GM12878 (cell line): Measurements from ENCODE around the gene LDLR. TPM values are rescaled to one million over a fixed set of nuclear protein-coding genes. Genes with fewer than 3 reads are reported as not detected.
A peak's percentile ranks its signal among the peaks of the same experiment; 100 is the strongest.

Source experiments
- ATAC-seq: fragments of 200-7000 bp; cut with Tn5 transposase; 3 replicates; pipeline ENCODE4 v1.9.1; 2020; ENCODE audit warnings: mild to moderate bottlenecking, moderate library complexity
- BruUV-seq: library from RNA; stranded (reverse); fragments of 400-500 nt; replicated peaks from 2 replicates; lab custom pipeline; 2021; lab: Mats Ljungman, UMichigan
- CTCF ChIA-PET: fragments of 300-600 bp; sonication (Branson Sonifier 250); formaldehyde crosslinking; extraction: SDS; loops from one replicate; lab custom pipeline; 2021; ENCODE audit warnings: inconsistent platforms; lab: Yijun Ruan, JAX
- POLR2A ChIA-PET: fragments of 350-600 bp; formaldehyde crosslinking; extraction: SDS; loops from one replicate; lab custom pipeline; 2021; ENCODE audit warnings: inconsistent platforms; lab: Charles Lee
- RAD21 ChIA-PET: fragments of 300-600 bp; sonication (Branson Sonifier 250); formaldehyde crosslinking; loops from one replicate; lab custom pipeline; 2023; ENCODE audit warnings: antibody characterized with exemption; ENCODE audit not compliant: unreplicated experiment; lab: Charles Lee
- SMC1A ChIA-PET: fragments of 300-600 bp; sonication (Branson Sonifier 250); formaldehyde crosslinking; loops from one replicate; lab custom pipeline; 2023; ENCODE audit not compliant: unreplicated experiment, uncharacterized antibody; lab: Charles Lee
- DNase-seq: peaks from one replicate; pipeline ENCODE4 v3.0.0-alpha.2; 2011; ENCODE audit warnings: low read depth, low spot score
- FAIRE-seq: peaks from 3 replicates; lab custom pipeline; 2011; peaks lifted over from hg19 to GRCh38; lab: Jason Lieb, UNC
- H2AFZ ChIP-seq: 2 replicates; pipeline ENCODE4 v1.6.0; 2011; ENCODE audit warnings: low read depth, low read length, control low read depth; ENCODE audit not compliant: control insufficient read depth
- H3K27ac ChIP-seq: 2 replicates; pipeline ENCODE4 v1.5.1; 2011; ENCODE audit warnings: control low read depth; ENCODE audit not compliant: control insufficient read depth, insufficient read depth
- H3K27me3 ChIP-seq, 2 experiments: replicated peaks in 1 of 2; 2 replicates each; pipeline versions ENCODE4 v1.6.0 to v1.6.1; 2011; ENCODE audit warnings: low read length in 1 of 2; ENCODE audit not compliant: control insufficient read depth in 2 of 2, insufficient read depth in 2 of 2
- H3K36me3 ChIP-seq, 2 experiments: 2 replicates each; pipeline ENCODE4 v1.5.1; 2011; ENCODE audit warnings: low read length in 1 of 2; ENCODE audit not compliant: control insufficient read depth in 2 of 2, insufficient read depth in 2 of 2
- H3K4me1 ChIP-seq: 2 replicates; pipeline ENCODE4 v1.6.1; 2011; ENCODE audit warnings: mild to moderate bottlenecking, low read length, moderate library complexity, mixed read lengths; ENCODE audit not compliant: control insufficient read depth, insufficient read depth
- H3K4me2 ChIP-seq: 2 replicates; pipeline ENCODE4 v1.6.0; 2011; ENCODE audit warnings: control low read depth; ENCODE audit not compliant: control insufficient read depth, insufficient read depth
- H3K4me3 ChIP-seq: fragments of 200-600 bp; sonication (generic); 2 replicates; pipeline ENCODE4 v1.5.1; 2016
- H3K79me2 ChIP-seq: 2 replicates; pipeline ENCODE4 v1.6.0; 2011; ENCODE audit warnings: low read length; ENCODE audit not compliant: control insufficient read depth, insufficient read depth
- H3K9ac ChIP-seq: 2 replicates; pipeline ENCODE4 v1.8.0; 2011; ENCODE audit warnings: low read length, control low read depth, mixed read lengths; ENCODE audit not compliant: control insufficient read depth, insufficient read depth
- H3K9me3 ChIP-seq: replicated peaks from 3 replicates; pipeline ENCODE4 v1.5.1; 2011; ENCODE audit warnings: mild to moderate bottlenecking, low read length; ENCODE audit not compliant: control insufficient read depth, insufficient read depth
- H4K20me1 ChIP-seq: 2 replicates; pipeline ENCODE4 v1.6.0; 2011; ENCODE audit not compliant: control insufficient read depth, insufficient read depth
- ATF7 ChIP-seq: fragments of 450-650 bp; IDR thresholded peaks from 2 replicates; pipeline ENCODE4 v1.6.1; 2016; ENCODE audit warnings: low read depth, mild to moderate bottlenecking
- BMI1 ChIP-seq: fragments of 450-650 bp; IDR thresholded peaks from 2 replicates; pipeline ENCODE4 v1.6.1; 2016; ENCODE audit warnings: mild to moderate bottlenecking, moderate library complexity, borderline replicate concordance
- CREM ChIP-seq: IDR thresholded peaks from 2 replicates; pipeline ENCODE4 v1.6.1; 2014; ENCODE audit warnings: antibody characterized with exemption, low read depth
- CTCF ChIP-seq, 3 experiments: IDR thresholded peaks in 2 of 3; conservative IDR thresholded peaks in 1 of 3; 2 replicates each; pipeline ENCODE4 v1.5.1; 2011; ENCODE audit warnings: low read depth in 3 of 3, low read length in 3 of 3, mild to moderate bottlenecking in 3 of 3, control low read depth in 2 of 3, moderate library complexity in 2 of 3, inconsistent platforms in 1 of 3, mixed read lengths in 1 of 3; ENCODE audit not compliant: control insufficient read depth in 2 of 3, insufficient read depth in 1 of 3; ENCODE audit errors: extremely low read depth in 1 of 3
- E4F1 ChIP-seq: fragments of 450-650 bp; IDR thresholded peaks from 2 replicates; pipeline ENCODE4 v1.6.1; 2018; ENCODE audit warnings: borderline replicate concordance, mild to moderate bottlenecking; ENCODE audit not compliant: partially characterized antibody
- JUND ChIP-seq: IDR thresholded peaks from 2 replicates; pipeline ENCODE4 v1.6.1; 2012; ENCODE audit warnings: low read depth, mild to moderate bottlenecking, low read length, improper control_type of control experiment, moderate library complexity
- PBX3 ChIP-seq: IDR thresholded peaks from 2 replicates; pipeline ENCODE4 v1.6.1; 2011; ENCODE audit warnings: mild to moderate bottlenecking, low read depth, low read length, moderate library complexity; ENCODE audit not compliant: insufficient replicate concordance
- RAD21 ChIP-seq: IDR thresholded peaks from 2 replicates; pipeline ENCODE4 v1.6.1; 2011; ENCODE audit warnings: mild to moderate bottlenecking, low read depth, low read length, moderate library complexity; ENCODE audit not compliant: insufficient read depth
- RAD51 ChIP-seq: fragments of 450-650 bp; IDR thresholded peaks from 2 replicates; pipeline ENCODE4 v1.6.1; 2016; ENCODE audit warnings: moderate library complexity, mild to moderate bottlenecking, inconsistent platforms
- RUNX3 ChIP-seq: IDR thresholded peaks from 2 replicates; pipeline ENCODE4 v1.6.1; 2012; ENCODE audit warnings: low read length, inconsistent platforms
- SKIL ChIP-seq: fragments of 450-650 bp; IDR thresholded peaks from 2 replicates; pipeline ENCODE4 v1.6.1; 2017; ENCODE audit warnings: mild to moderate bottlenecking, low read depth, inconsistent platforms; ENCODE audit not compliant: poor library complexity, severe bottlenecking
- YY1 ChIP-seq: IDR thresholded peaks from 2 replicates; pipeline ENCODE4 v1.6.1; 2011; ENCODE audit warnings: low read depth, mild to moderate bottlenecking, low read length
- ZBED1 ChIP-seq: IDR thresholded peaks from 2 replicates; pipeline ENCODE4 v1.6.1; 2016; ENCODE audit warnings: borderline replicate concordance
- ZSCAN29 ChIP-seq: fragments of 450-650 bp; IDR thresholded peaks from 2 replicates; pipeline ENCODE4 v1.6.1; 2017; ENCODE audit warnings: mild to moderate bottlenecking, moderate library complexity
- WGBS: methylation state at CpG from one replicate; pipeline ENCODE4 v1.1.6; 2016; ENCODE audit warnings: low lambda C conversion rate; ENCODE audit not compliant: insufficient replicate concordance, insufficient coverage; ENCODE audit errors: missing lambda C conversion rate; 5-methylcytosine and 5-hydroxymethylcytosine counted together
- in situ Hi-C: fragments of 300-500 bp; cut with MboI; formaldehyde crosslinking; loops from 9 replicates; pipeline ENCODE4 v1.14.3; 2018; ENCODE audit warnings: mixed read lengths
- intact Hi-C: fragments of 100-400 bp; cut with micrococcal nuclease; formaldehyde crosslinking; loops from one replicate; pipeline ENCODE4 v1.14.2; 2022; ENCODE audit not compliant: unreplicated experiment
- polyA plus RNA-seq, 11 experiments: library from polyadenylated mRNA; depleted of rRNA in 4 of 11; unstranded in 6 of 11; stranded (reverse) in 5 of 11; fragments of >200 nt; fragmentation: Nextera tagmentation in 4 of 11; fragmentation: Illumina TruSeq in 1 of 11; extraction: Ambion mirVana in 4 of 11; extraction: Trizol in 1 of 11; gene quantifications; 1 replicate in 1 of 11; 2 replicates in 10 of 11; pipeline versions ENCODE4 v1.2.1 to v1.2.3, GENCODE V29; 2011 to 2016; ENCODE audit warnings: inconsistent platforms in 2 of 11, missing spikeins in 2 of 11, low read depth in 1 of 11
- total RNA-seq, 4 experiments: library from RNA; depleted of rRNA in 3 of 4; stranded (reverse); fragments of >200 nt in 3 of 4; fragmentation: Illumina TruSeq in 1 of 4; extraction: Trizol in 1 of 4; gene quantifications; 2 replicates each; pipeline versions ENCODE4 v1.2.1 to v1.2.3, GENCODE V29; 2013 to 2021

The LDLR gene
- total and polyA plus RNA-seq, 10 of the 15 experiments (the other 5 are each of a cell fraction or from before 2014, with no cell fraction given) = 11.3 to 59.2 (median 27.3) TPM

- ChIA-PET SMC1A (interaction anchor here (1.0 to 1.6 kb wide), 2 partner anchors 67 to 70 kb away, joined by 3 to 5 read pairs; no protein-coding TSS in a partner anchor), POLR2A (no interaction called here), RAD21 (interaction anchor here (0.7 to 1.6 kb wide), 6 partner anchors 15 to 68 kb away, joined by 3 to 5 read pairs (median 4); partner anchors contain the start of gene SPC24), CTCF (interaction anchor here (0.6 to 4.1 kb wide), 7 partner anchors 9 to 102 kb away, joined by 3 to 15 read pairs (median 6); no protein-coding TSS in a partner anchor)
- Histone ChIP-seq H3K4me2 (peak overlapping the region; percentile 92), H3K4me1 (peaks cover 9% of the 10 kb centered on the region), H3K9ac (no peak overlapping the region), H2AFZ (peak overlapping the region; percentile 75), H3K27me3 (no peaks in the 10 kb centered on the region), H4K20me1 (no peaks in the 10 kb centered on the region), H3K36me3 (peaks cover 0 to 3% of the 10 kb centered on the region in 2 experiments; a peak in 2 of 4 replicates), H3K4me3 (peak overlapping the region; percentile 29; the same call in 1 of the 2 replicates), H3K79me2 (no peaks in the 10 kb centered on the region), H3K9me3 (no peaks in the 10 kb centered on the region; the same call in 2 of the 3 replicates), H3K27ac (no peak overlapping the region)
- peak; percentile 61 for ATAC-seq
- 9% methylated on average over 28 of the region's 28 CpGs for WGBS
- intact Hi-C loops (loop anchor here (1.0 kb wide), 1 partner anchor 66 kb away; no protein-coding TSS in a partner anchor), in situ Hi-C loops (no loop called here)
- peak; percentile 56 for FAIRE-seq
- no TSS peak for BruUV-seq
- no peak for DNase-seq
- TF ChIP-seq YY1 (0 out of 2 replicates have a peak, but pooled peaks have one; percentile 24), ATF7 (no peak), PBX3 (no peak), ZBED1 (no peak), BMI1 (no peak), RAD21 (peak; percentile 80), RUNX3 (no peak), CTCF (IDR thresholded peaks at IDR 0.05 in 2 of 3, conservative IDR thresholded peaks at IDR 0.05 in 1 of 3; ENCODE audit: control insufficient read depth in 2 of 3, extremely low read depth in 1 of 3, insufficient read depth in 1 of 3, low read depth in 3 of 3, low read length in 3 of 3) (peak; percentile 63 to 72 (median 70)), ZSCAN29 (no peak), CREM (no peak), E4F1 (no peak), JUND (no peak), RAD51 (no peak), SKIL (no peak)
These were observed 48.5 kb downstream of the LDLR start for GRCh38 chr19:11137542-11138384.
